A172 (cell line): Measurements from ENCODE around the gene HDLBP. TPM values are rescaled to one million over a fixed set of nuclear protein-coding genes. Genes with fewer than 3 reads are reported as not detected.

Source experiments
- DNase-seq: peaks from one replicate; pipeline ENCODE4 v3.0.0-alpha.2; 2015; ENCODE audit warnings: low spot score
- total RNA-seq: library from RNA; depleted of rRNA; stranded (reverse); fragments of >200 nt; shearing (Covaris generic); gene quantifications from 2 replicates; pipeline ENCODE4 v1.2.3, GENCODE V29; 2014

The HDLBP gene
- total RNA-seq, 1 experiment from 2014 or later = 509 TPM

DNA sequence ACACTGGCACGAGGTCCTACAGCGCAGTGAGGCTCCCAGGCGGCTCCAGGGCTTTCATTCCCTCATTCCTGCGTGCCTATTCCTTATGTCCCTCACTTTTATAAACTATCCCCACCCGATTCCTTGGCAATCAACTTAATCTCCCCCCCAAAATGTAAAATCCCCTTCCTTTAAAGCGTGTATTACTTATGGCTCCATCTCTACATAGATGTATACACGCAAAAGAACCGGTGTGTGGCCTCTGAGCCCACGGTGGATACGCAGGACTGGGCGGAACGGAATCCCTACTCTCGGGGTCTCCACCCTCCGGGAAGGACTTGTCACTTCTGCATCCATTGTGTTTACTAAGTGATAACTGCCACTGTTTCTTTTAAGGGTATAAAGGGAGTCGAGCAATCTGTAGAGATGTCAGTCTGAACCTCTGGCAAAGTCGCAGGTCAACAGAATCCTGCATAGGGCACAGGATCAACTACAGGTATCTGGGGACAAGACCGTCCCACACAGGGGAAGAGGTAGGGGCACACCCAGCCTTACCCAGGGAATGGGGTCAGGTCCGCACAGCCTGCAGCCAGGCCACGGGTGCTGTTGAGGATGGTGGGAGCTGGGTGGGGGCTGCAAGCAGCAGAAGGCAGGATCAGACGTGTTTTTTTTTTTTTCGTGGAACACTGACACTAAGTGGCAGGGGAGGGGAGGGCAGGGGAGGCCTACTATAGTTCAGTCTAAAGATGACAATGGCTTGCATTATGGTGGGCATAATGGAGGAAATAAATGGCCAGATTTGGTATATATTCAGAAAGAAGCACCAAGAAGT is 42.1 kb downstream of the HDLBP start:
- DNase-seq = no peak

DNA sequence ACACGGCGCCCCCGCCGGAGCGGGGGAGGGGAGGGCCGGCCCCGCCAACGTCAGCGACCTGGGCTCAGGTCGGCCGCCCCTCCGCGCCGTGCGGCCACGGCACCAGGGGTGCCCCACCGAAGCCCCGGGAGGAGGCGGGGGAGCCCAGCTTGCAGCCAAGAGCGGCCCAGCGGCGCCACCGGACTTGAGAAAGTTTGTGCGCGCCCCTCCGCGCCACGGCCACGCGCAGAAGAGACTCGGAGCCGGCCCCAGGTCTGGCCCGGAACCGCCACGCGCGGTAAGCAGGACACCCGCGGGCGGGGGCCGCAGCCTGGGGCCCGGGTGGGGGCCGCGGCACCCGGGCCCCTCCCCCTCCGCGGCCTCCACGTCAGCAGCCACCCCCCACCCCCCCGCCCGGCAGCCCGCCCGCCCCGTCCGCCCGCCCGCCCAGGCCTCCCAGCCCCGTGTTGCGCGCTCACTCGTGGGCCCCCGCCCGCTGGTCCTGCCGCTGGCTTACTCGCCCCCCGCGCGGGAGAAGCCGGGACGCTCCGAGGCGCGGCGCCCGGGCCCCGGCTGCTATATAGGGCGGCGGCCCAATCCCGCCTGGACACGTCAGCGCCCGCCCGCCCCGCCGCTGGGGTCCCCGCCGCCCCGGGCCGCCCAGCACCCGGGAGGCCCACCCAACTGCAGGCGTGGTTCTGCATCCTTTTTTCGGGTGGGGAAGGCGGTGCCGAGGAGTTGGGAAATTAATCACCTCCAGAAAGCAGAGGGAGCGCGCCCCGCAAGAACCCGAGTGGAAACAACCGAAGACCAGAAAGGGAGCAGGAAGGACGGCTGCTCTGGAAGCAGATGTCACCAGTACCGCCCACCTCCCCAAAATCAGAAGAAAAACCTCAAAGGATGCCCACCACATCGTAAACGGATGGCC is 42.9 kb downstream of the HDLBP start:
- DNase-seq = peak; percentile 23

DNA sequence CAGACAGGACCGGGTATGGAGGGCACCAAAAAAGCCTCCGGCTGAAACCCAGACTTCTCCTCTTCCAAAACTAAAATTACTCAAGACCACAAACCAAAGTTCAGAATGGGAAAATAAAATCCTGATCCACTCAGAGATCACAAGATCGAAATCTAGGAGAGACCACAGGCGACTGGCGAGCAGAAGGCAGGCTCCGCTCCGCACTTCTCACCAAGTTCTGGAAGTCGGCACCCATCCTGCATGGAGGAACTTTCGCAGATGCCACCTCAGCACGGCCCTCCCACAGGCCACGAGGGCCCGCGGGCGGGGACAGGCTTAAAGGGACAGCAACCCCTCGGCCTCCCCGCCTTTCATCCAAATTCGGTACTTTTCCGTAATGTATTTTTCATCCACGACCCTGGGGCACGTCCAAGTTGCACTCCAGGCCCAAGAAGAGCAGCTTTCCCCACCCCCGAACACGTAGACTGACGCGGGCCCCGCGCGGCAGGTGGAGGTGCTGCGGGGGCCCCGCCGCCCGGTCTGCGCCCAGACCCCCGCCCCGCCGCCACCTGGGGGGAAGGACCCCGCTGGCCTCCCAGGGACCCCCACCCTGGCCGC is 43.7 kb downstream of the HDLBP start:
- peak; percentile 70 for DNase-seq

DNA sequence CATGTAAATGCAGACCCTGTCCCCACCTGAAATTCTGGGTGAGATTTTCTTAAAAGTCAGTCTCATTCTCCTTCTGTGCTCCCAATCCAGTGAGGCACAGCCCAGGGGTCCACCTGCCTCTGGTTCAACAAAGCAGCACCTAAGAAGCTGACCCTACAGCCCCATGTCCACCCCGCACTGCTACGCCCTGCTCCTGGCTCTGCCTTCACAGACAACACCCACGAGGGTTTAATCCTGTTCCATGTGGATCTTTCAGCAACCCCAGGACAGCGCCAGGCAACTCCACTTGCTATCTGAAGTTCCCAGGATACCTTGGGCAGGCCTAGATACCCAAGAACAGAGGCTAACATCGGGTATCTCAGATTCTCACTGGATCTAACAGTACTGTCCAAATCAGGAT is 44.9 kb downstream of the HDLBP start:
- no peak for DNase-seq

DNA sequence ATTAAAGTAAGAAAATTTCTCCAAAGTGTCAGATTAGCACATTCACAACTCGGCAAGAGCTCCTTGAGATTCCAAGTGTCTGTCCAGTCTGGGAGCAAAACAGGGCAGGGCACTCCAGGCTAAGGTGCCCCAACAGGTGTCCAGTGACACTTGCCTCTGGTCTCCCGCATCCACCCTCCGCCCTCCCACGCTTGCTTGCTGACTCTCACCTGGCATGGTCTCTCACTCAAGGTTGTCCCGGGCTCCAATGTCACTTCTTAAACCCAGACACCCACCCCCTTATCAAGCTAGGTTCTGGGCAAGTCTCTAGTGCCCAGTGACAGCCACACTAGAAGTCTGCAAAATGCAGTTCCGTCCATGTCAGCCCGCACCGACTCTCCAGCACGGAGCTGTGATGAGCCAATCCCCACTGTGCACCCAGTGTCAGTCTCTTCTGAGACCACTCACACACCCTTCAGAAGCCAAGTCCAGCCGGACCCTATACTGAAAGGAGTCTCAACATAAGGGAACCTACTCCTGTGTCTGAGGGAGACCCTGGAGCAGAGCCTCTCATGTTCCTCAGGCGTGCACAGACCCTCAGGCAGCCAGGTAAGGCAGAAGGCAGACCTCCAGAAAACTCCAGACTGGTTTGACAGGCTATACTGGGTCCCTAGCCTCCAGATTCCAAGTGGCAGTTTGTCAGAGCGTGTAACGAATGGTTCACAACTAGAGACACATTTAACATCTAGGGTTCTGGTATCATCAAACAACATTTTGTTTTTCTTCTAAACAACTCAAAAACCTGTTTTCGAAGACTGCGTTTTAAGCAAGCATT is 45.6 kb downstream of the HDLBP start:
- DNase-seq = no peak

DNA sequence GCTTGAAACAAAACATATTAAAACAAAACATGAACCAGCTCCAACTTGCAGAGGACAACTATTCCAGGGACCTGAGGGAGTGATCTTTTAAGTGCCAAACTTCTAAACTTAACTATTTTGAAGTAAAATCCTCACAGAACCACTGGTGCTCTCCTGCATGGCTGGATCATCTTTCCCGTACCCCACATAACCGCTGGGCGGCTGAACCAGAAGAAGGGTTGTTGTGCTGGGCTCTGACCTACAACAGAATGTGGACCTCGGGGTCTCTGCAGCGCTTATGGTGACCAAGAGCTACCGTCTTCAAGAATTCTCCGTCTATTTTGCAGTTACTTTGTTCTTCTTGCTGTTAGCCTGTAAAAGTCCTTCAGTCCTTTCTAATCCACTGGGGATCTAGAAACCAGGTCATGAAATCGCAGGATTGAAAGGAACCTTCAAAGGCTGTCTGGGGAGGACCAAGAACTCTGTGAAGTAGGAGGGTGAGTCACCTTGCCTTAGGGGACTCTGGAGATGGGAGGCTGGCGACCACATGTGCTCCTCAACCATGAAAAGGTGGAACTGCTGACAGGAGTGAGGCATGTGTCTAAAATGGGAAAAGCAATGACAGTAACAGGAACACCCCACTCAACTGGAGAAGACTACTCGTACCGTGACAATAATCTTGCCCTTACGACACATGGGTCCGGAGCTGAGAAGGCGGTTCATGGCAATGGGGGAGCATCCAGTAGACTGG is 46.6 kb downstream of the HDLBP start:
- DNase-seq = peak; percentile 13

DNA sequence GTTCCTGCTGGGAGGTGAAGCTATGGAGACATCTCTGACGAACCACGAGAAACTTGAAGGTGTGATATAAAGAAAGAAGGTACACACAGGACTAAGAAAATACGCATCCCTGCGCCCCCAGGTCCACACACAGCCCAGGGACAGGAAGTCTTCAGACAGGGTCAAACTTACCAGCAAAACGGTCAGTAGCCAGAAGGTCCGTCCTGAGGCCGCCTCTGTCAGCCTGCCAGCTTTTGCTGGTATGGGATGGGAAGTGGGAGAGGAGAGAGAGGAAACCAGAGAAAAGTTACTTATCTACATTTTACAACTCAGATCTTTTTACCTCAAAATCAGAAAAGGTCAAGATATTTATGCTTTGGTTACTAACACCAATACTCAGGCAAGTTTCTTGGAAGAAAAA is 47.2 kb downstream of the HDLBP start:
- DNase-seq = no peak

DNA sequence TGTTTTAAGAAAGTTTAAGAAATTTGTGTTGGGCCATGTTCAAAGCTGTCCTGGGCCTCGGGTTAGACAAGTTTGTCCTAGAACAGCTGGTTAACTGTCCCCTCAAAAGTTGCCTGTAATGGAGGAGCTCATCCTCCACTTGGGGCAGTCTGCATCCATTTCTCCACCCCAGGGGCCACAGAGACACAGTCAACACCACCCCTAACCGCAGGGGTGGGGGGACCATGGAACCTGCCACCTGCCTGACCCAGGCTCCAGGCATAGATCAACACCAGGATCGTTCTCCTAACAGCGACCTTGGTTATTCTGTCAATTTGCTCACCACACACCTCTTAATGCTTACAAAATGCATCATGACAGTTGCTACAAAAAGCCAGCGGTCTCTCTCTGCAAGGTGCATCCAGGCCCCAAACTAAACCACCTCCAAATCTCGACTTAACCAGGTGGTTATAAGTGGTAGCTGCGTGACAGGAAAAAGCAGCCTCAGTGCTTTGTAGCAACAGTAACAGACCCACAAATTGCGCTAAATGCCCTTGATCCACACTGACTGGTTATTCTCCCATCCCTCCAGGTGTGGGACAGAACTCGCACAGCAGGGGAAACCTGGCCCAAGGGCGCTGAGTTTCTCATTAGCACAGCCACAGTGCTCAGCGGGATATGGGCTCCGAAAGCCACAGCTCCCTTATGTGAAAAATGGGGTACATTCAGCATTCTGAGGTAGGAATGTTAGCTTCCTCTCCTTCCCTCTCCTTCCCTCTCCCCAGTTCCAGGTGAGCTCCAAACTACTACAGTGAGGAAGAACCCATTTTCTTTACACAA is 48.0 kb downstream of the HDLBP start:
- no peak for DNase-seq

DNA sequence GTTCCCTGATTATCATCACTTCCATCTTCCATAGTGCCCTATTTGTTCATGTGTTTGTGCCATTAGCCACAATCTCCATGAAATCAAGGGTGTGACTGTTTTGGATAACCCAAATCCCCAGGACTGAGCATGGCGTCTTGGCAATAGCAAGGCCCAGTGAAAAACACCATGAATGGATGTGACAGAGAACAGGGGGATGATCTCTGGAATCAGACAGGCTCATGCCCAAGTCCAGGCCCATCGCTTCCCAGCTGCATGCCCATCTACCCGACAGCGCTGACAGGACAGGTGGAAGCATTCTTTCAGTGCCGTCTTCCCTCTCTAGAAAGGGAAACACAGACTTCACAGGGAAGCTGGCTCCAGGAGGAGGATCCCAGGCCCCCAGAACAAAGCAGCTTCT is 50.0 kb downstream of the HDLBP start:
- no peak for DNase-seq

DNA sequence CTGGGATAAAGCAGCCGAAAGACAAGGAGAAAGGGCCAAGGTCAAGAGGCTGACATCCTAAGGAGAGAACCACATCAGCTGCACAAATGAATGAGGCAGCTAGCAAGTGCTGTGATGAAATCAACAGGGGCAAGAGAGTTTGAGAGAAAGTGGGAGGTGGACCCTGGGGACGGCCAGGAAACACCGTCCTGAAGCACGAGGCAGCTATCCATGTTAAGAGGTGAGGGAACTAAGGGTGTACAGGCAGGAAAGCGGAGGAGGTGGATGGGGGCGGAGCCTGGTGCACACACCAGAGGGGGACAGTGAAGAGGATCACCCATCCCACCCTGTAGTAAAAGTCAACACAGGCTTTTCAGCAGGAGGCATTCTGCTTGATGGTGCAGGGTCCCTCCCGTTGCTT is 52.4 kb downstream of the HDLBP start:
- no peak for DNase-seq

DNA sequence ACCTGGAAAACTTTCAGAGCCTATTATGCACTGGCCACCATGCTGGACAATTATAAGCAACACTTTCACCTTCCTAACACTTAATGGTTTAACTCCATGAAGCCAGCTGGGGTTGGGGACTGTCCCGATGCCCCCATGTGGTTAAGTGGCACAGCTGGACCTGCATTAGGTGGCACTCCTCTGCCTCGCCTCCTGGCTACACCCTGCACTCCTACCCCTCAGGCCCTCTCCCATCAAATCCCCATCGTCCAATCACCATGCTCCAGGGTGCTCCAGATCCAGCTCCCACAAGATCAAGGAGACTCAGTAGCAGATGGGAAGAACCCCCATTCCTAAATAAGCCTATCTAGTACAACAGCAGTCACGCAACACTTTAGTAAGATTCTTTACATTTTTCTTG is 53.8 kb downstream of the HDLBP start:
- no peak for DNase-seq

DNA sequence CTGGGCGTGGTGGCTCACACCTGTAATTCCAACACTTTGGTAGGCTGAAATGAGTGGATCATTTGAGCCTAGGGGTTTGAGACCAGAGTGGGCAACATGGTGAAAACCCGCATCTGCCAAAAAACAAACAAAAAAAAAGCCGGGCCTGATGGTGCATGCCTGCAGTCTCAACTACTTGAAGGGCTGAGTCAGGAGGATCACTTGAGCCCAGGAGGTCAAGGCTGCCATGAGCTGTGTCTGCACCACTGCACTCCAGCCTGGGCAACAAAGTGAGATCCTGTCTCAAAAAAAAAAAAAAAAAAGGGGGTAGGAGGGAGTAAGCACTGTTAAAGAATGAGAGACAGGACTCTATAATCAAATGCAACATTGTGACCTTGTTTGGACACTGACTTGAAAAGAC is 54.6 kb downstream of the HDLBP start:
- DNase-seq = no peak

DNA sequence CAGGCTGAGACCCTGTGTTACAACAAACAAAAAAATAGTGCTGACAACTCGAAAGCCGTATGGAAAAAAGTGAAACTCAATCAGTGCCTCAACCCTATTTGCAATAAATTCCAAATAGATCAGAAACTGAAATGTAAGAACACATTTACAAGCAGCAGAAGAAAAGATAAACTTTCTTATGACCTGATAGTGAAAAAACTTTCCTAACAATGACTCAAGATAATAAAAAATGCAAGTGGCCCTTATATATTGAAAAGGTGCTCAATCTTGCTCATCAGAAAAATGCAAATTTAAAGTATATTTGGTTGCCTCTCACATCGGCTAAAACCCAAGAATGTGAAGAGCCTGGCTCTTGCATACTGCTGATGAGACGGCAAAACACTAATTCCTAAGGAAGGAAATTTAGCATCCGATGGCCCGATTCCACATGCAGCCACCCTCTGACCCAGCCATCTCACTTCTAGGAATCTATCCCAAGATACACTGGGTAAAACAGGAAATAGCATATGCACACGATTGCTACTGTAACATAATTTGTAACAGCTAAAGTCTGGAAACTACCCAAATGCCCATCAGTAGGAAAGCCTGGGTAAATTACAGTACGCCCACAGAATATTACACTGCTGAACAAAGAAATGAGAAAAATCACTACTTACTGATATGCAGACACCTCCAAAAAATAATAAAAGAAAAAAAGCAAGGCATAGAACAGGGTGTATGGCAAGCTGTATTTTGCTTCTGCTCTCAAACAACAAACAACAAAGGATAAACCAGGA is 56.8 kb downstream of the HDLBP start:
- DNase-seq = no peak

DNA sequence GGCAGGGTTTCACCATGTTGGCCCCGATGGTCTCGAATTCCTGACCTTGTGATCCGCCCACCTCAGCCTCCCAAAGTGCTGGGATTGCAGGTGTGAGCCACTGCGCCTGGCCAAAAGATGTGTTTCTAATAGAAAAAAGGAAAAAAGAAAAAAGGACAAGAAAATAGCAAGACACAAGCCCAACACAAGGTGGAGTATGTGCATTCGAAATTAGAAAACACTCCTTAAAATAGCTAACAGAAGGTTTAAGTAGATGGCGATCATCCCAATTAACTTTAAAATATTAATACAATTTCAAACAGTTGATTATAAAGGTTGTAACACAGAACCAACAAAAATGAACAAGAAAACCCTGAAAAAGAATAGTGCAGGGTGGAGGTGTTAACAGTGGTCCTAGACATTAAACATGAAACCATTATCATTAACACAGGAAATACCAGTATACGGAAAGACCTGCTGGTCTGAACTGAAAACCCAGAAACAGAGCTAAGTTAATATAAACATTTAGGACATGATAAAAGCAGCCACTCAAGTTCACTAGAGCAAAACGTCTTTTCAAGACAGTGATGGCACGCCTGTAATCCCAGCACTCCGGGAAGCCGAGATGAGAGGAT is 57.9 kb downstream of the HDLBP start:
- DNase-seq = no peak

DNA sequence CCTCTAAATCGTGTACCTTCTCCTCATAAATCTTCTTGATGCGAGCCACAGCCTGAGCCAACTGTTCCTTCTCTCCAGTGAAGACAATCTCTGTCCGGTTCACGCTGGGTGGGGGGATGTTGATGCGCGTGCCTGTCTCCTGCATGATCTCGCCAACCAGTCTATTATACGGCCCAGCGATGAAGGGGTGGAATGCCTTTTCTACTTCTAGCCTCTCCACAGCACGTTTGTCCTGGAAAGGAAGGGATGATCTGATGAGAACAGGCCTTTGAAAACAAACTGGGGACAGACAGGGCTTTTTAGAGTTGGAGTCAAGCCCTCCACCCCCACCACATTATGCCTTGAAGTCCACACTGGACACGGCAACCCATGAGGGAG is 59.3 kb downstream of the HDLBP start:
- no peak for DNase-seq

DNA sequence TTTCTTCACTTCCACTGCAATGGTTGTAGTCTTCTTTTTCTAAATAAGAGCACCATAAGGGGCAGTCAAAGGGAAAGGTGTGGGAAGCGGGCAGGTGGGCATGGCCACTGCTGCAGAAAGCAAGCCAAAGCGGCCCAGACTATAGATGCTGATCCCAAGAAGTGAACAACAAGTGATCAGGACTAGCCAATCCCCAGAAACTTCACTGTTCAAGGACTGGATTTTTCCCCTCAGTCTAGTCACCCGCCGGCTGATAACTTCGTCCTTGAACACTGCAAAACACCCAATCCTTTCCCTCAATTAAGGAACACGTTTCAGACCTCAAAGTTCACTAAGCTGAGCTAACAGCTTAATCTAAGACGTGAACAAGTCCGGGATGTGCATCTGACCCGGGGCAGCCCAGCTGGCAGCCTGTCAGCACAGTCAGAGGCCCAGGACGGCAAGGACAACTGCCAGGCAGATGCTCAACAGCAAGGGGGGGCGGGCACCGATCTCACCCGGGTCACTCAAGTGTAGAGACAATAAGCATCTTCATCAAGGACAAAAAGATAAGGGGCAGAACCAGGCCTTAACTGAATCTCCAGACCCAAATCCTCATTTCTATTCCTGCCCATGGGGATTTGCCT is 59.8 kb downstream of the HDLBP start:
- no peak for DNase-seq

DNA sequence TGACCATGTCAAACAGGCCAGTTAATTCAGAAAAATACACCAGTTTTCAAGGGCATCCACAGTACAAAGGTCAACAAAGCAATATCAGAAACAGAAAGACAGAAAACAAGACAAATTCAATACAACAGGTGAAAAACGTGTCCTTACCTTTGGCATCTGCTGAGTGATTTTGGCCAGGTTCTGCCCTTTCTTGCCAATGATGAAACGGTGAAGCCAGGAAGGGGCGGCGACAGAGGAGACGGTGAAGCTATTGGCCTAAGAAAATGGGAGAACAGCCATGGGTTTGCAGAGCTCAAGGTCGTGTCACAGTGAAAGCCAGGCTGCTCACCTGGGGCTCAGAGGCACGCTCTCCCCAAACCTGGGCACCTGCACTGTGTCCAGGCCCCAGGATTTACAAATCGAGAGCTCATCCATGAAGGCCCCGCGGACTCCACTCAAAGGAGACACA is 60.5 kb downstream of the HDLBP start:
- DNase-seq = no peak

DNA sequence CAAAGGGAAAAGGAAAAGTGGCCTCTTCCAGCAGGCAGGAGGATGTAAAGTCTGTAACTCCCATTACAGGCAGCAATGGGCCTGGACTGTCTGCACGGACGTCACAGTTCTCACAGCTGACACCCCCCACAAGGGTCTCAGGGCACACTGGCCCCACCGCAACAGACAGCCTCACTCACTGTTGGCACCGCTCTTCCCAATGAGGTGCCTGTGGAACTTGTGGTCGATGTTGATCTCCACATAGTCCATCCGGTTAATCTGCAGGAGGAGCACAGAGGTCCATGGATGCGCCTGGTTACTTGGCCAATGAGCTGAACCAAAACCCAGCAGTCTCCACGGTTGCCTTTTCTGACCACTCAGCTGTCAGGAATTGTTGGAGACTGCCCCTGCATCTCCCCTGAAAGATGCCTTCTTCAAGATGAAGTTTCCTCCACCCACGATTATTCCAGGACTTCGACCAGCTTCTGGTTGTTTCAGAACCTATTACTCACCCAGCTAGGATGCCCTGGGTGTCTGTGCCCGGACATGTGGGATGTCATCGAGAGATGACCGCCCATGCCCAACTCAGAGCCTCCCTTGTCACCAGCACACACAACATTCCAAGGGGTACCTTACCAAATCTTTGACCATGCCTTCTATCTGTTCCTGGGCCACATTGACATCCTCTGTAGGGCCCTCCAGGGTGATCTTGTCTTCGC is 62.5 kb downstream of the HDLBP start:
- DNase-seq = no peak
